T-helper 2 cell treated with Interferon-gamma antibody and Interleukin-4, amounts not matched to agents 100 ng/mL and 5 ng/mL, for 36 hours (primary cell): ENCODE results near the gene TGFBR1. TPM values are rescaled to one million over a fixed set of nuclear protein-coding genes. Genes with fewer than 3 reads are reported as not detected.

Source experiments
- intact Hi-C: fragments of 100-400 bp; cut with micrococcal nuclease; formaldehyde crosslinking; loops from one replicate; pipeline ENCODE4 v1.15.1; 2023
- total RNA-seq: library from RNA; stranded (reverse); gene quantifications from 2 replicates; pipeline ENCODE4 v1.2.3, GENCODE V29; 2022

Gene TGFBR1
- total RNA-seq, 1 donor from 2014 or later, result 53.5 TPM

GRCh38 chr9:99103901-99104458 is 933 bp upstream of the TGFBR1 start:
- intact Hi-C loops, result loop anchor here (1.0 to 5.0 kb wide), 9 partner anchors 9 to 1047 kb away; partner anchors contain the start of genes NANS, NR4A3, SEC61B and TBC1D2

GRCh38 chr9:99105152-99106043 is 485 bp downstream of the TGFBR1 start:
- intact Hi-C loops, result loop anchor here (1.0 to 2.0 kb wide), 5 partner anchors 13 to 1049 kb away; partner anchors contain the start of genes NANS and SEC61B

- intact Hi-C loops, result no loop called here
Observed at GRCh38 chr9:99106044-99106375, 1.1 kb downstream of the TGFBR1 start.

DNA sequence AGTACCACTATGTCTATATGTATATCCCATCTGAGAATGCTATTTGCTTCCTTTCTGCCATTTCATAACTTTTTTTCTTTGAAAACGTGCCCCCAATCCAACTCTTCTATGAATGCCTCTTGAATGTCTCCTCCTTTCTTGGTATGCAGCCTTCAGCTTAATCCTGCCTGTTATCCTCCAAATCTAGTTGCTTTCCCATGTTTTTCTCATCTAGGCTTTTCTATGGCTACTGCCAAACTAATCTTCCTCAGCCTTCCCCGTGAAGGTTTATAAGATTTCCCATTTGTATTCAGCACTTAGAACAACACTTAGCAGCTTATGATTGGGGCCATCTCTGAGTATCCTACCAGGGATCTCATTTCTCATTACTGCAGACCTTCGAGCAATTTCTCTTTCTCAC is 2.5 kb downstream of the TGFBR1 start:
- intact Hi-C loops, result no loop called here

- intact Hi-C loops, result no loop called here
Observed at GRCh38 chr9:99108131-99108530, 3.2 kb downstream of the TGFBR1 start.

DNA sequence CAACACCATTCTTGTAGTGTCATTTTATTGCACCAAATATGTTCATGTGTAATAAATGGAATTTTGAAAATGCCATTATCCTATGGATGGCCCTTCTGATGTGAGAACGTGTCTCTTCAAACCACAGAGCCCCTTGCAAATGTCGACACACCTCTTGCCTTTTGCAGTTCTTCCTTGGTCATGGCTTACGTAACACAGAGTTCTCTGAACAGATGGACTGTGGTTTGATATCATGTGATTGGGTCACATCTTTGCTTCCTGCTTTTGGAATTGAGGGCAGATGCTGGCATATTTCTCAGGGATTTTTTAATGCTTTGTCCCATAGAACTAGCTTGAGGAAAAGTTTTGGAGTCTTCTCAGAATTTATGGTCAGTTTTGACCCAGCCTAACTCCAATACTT is 4.6 kb downstream of the TGFBR1 start:
- intact Hi-C loops, result no loop called here

DNA sequence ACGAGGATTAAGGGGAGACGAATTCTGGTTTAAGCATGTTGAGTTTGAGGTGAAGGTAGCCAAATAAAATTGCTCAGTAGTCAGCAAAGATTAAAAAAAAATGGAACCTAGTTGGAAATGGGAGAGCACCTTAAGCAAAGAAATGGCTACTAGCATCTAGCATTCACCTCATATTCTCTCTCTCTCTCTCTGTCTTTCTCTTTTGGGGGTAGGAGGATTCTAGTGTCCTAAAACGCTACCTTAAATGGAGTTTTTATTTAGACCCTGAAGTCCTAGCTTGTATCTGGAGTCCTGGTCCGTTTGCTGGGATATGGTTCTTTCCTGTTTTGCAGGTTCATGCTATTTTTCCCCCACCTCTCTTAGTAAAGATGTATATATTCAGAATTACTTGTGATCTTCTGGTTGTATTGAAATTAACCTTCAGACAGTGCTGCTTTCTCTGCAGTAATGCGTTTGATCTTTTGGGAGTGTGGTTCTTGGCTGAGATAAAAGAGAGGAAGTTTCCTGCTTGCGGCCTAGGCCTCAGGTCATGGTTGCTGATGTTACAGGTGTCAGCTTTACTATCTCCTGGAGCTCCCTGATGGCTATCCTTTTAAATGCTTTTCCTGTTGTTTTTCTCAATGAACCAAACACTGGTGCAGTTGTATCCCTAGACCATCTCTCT is 8.0 kb downstream of the TGFBR1 start:
- intact Hi-C loops, result loop anchor here (1.0 kb wide), 1 partner anchor 9 kb away; no protein-coding TSS in a partner anchor

DNA sequence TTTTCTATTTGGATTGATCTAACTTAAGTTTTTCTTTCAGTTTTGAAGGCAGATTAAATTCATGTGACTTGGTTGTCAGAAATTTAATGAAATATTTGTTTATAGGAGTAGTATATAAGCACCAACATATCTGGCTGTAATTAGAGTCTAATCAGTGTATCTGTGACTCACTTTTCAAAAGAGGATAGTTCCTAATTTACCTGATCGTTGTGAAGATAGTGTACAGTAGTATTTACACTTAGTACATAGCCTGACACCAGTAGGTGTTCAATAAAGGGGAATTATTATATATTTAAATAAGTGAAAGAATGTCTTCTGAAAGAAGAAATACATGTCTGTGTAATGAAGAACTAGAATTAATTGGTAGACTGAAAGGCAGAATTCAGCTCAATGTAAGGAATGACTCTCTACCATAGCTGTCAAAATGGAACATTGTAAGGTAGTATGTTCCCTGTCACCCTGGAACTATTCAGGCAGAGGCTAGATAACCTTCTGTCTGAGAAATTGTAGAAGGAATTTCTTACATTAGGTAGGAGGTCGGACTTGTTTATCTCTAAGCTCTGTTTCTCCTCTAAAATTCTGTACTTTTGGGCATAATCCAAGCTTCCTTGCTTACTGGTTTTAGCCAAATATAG is 8.6 kb downstream of the TGFBR1 start:
- intact Hi-C loops, result loop anchor here (1.0 kb wide), 1 partner anchor 9 kb away; no protein-coding TSS in a partner anchor

DNA sequence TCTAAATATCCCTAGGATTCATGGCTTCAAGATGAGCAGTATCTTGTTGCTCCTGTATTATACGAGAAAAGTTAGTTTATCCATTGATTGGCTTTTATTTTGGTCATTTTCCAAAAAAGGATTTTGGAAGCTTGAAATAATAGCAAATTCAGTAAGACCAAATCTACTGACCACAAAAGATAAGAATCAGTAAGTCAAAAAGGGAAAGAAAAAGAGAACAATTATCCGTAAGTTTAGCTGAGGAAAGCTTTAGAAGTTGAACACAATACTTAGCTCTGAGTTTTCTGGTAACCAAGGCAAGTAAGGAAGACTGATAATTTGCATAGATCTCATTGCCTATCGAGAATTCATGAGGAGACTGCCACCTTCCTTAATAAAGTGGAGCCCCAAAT is 9.1 kb downstream of the TGFBR1 start:
- intact Hi-C loops, result no loop called here

DNA sequence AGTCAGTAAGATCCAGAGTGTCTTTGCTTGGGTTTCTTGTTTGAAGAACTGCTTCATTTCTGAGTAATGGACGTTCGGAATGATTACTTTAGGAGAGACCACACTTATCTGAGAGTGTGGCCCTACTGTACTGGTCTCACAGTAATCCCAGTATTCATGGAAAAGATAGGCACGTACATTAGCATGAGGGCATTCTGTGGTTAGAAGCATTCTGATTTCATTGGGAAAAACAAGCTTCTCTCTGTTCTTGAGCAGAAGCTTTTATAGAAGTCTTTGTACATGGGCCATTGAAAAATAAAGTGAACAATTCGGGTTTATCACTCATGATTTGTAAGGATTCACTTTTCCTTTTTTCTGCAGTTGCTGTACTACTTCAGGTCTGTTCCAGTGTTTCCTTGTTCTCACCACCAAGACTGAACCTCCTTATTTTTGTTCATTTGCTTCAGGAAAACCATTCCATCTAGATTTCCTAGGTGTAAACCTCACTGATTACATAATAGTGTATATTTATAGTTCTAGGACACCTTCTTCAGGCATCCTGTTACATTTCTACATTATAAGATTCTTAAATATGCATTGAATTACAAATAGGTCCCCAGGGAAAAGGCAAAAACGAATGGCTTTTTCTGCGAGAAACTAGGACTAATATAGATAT is 10.1 kb downstream of the TGFBR1 start:
- intact Hi-C loops, result no loop called here

- intact Hi-C loops, result no loop called here
Observed at GRCh38 chr9:99116003-99116411, 11.1 kb downstream of the TGFBR1 start.

- intact Hi-C loops, result loop anchor here (2.0 kb wide), 1 partner anchor 14 kb away; the partner anchor contains the start of gene TGFBR1
Observed at GRCh38 chr9:99118782-99119466, 14.0 kb downstream of the TGFBR1 start.

- intact Hi-C loops, result loop anchor here (2.0 kb wide), 1 partner anchor 15 kb away; the partner anchor contains the start of gene TGFBR1
Observed at GRCh38 chr9:99119976-99120655, 15.2 kb downstream of the TGFBR1 start.

GRCh38 chr9:99121604-99122003 is 16.7 kb downstream of the TGFBR1 start:
- intact Hi-C loops, result no loop called here

- intact Hi-C loops, result no loop called here
Observed at GRCh38 chr9:99124534-99125255, 19.8 kb downstream of the TGFBR1 start.

DNA sequence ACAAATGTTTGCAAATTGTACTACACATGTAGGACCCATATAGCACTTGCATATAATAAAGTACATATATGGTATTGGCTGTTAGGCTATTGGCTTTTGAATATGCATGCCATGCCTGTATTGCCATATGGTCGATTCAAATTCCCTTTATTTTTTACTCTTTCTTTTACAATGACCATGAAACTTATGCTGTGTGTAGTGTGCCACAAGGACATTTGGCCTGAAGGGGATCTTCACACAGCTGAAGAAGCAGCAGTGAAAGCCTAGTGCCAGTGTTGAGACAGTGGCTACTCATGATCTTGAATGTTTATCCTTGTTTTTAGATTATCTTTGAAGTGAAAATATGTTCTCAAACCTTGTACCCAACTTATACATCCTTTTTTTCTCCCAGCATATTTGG is 20.5 kb downstream of the TGFBR1 start:
- intact Hi-C loops, result no loop called here

DNA sequence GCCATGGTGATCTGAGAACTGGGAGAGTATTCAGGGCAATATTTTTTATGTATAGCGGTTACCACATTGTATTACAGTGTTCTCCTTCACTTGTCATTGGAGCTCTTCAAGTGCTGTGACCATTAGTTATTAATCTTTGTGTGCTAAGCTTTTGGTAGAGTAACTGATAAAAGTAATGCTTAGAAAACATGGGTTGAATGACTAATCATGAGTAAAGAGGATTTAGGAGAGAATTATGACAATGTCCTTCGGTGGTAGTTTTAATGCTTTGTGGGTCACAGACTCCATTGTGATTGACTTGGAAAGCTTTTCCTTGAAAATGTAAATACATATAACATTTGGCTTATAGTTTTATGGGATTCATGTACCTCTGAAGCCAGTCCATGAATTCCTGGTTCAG is 21.4 kb downstream of the TGFBR1 start:
- intact Hi-C loops, result no loop called here

DNA sequence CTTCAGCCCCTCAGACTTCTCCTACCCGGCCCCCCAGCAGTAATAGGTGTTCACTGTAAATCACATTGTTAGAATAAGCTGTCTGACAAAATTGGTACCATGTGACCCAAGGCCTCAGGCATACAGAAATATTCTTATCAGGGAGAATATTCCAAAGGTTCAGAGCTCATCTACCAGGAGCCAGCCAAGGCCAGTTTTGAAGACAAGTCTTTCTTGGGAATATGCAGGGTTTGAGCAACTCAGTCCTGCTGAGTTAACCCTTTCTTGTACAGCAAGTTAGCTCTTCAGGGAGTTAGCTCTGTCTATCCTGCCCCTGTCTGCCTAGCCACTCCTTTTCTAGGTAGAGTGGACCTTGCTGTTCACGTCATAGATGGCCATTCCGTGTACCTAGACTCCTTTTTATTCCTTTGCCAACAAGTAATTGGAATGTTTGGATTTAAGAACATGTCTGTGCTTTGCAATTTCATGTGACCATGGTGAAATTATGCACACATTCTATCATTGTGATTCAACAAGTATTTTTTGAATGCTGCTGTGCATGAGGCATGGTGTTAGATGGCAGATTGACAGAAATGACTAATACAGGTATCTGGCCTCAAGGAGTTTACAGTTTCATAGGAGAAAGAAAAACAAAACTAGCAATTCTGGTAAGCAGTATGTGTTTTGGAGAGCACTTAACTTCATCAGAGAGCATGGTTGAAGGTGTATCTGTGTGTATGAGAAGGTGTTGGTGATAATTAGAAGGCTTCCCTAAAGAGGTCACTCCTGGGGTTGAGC is 22.6 kb downstream of the TGFBR1 start:
- intact Hi-C loops, result no loop called here

GRCh38 chr9:99128133-99128406 is 23.2 kb downstream of the TGFBR1 start:
- intact Hi-C loops, result no loop called here
